Stomach (tissue), 4 donors: ENCODE data around the gene HOMER1.

Source experiments
- CTCF ChIP-seq, 7 experiments: fragments of 450-650 bp in 4 of 7; fragments of 200-600 bp in 3 of 7; sonication (generic) in 3 of 7; IDR thresholded peaks; one replicate each; pipeline ENCODE4 v1.5.1; 2016 to 2019; ENCODE audit warnings: antibody characterized with exemption in 7 of 7, control low read depth in 2 of 7, mild to moderate bottlenecking in 1 of 7
- EP300 ChIP-seq: sonication (generic); formaldehyde crosslinking; IDR thresholded peaks from one replicate; pipeline ENCODE4 v1.6.1; 2017; ENCODE audit warnings: antibody characterized with exemption
- POLR2A ChIP-seq, 4 donors: fragments of 450-650 bp; IDR thresholded peaks; one replicate each; pipeline ENCODE4 v1.6.1; 2016; ENCODE audit warnings: antibody characterized with exemption in 4 of 4, control low read depth in 2 of 4, mild to moderate bottlenecking in 1 of 4, moderate library complexity in 1 of 4
- POLR2AphosphoS5 ChIP-seq, 3 donors: sonication (generic); formaldehyde crosslinking; IDR thresholded peaks; one replicate each; pipeline ENCODE4 v1.6.1; 2016; ENCODE audit warnings: antibody characterized with exemption in 3 of 3

GRCh38 chr5:79329453-79329852 is 184.5 kb downstream of the HOMER1 start:
- TF ChIP-seq CTCF (IDR thresholded peaks at IDR 0.05) (no peak), POLR2A (IDR thresholded peaks at IDR 0.05) (no peak), POLR2AphosphoS5 (IDR thresholded peaks at IDR 0.05) (no peak), EP300 (no peak)
